HG02588 (cell line): Measurements from ENCODE around the gene AUTS2.

Experiments used
- ATAC-seq: cut with Tn5 transposase; IDR thresholded peaks from one replicate; pipeline ENCODE4 v1.9.1; 2021; ENCODE audit warnings: mild to moderate bottlenecking, moderate library complexity; ENCODE audit not compliant: unreplicated experiment

Gene AUTS2

DNA sequence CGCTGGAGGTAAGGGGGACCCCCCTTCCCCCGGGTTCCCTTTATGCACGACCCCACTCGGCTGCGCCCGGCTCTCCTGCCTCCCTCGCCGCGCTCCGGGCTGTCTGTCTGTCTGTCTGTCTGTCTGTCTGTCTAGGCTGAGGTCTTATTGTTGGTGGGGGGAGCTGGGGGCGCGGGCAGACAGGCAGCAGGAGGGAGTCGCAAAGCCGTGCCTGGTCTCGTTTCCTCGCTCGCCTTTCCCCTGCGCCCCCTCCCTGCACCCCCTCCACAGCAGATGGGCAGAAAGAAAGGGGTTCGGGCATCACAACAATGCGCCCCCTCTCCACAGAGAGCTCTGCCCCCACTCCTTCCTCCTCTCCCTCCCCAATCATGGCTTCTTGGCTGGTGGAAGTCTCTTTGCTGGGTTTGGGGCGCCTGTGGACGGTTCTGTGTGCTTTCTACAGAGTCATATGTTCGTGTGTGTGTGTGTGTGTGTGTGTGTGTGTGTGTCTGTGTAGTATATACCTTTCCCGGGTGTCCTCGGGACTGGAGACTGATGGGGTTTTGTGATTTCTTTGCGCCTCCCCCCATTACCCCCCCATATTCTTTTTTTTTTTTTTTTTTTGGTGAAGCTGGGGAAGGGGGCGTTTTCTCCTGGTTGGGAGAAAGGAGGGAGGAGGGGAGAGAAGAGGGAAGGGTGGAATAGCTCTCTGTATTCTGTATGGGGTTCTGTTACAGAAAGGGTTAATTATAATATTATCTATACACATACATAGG lies 1.9 kb downstream of the AUTS2 start:
- no peak for ATAC-seq

- no peak for ATAC-seq
Observed at GRCh38 chr7:69600710-69601519, 2.6 kb downstream of the AUTS2 start.

DNA sequence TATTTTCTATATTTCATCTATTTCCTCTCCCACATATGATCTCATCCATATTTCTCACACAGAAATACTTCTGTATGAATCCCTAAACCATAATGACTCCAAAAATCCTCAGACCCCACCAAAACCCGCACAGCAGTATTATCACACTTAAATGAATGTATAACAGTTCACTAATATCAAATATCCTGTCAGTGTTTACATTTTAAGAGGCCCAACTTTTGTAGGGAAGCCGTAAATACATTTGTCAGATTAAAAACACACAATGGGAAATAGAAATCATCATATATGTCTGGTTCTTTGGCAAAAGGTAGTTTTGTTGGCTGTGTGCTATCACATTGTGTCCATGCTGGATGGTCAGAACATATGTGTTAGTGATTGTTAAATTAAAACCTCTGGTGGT lies 4.2 kb downstream of the AUTS2 start:
- ATAC-seq, result no peak

GRCh38 chr7:69603351-69603750 lies 5.1 kb downstream of the AUTS2 start:
- ATAC-seq, result no peak

- ATAC-seq, result peak; percentile 66
Observed at GRCh38 chr7:69603937-69604494, 5.7 kb downstream of the AUTS2 start.

DNA sequence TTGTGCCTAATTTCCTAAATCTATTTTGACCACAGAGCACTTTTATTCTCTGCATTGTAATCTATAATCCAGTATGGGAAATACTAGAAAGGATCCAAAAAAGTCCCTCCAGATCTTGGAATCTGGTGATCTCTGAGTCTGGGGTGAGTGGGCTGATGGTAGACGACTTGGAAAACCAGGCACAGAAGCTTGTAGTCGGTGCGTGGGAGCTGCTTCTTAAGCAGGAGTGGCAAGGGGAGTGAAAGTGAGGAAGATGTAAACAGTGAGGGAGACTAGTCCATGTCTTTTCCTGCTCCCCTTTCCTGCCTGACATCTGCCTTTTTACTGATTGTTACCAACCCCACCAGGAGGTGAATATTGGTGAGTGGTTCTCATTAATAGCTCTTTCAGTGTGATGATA lies 6.8 kb downstream of the AUTS2 start:
- ATAC-seq, result no peak

DNA sequence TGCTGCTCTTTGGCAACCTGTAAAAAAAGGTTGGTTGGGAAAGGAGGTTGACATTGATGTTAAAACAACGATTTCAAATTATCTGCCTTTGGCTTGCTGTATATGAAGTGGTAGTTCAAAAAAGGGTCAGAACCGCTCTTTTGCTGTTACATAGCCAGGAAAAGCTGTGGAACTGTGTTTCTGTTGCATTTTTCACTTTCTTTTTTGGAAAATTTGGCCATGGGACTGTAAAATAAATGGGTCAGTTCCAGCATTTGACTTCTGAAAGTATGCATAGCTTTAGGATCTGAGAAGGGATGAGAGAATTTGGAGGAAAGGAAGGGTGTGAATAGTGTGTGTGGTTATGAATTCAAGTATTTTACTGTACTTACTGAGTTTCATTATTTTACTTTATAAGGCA lies 7.3 kb downstream of the AUTS2 start:
- no peak for ATAC-seq

GRCh38 chr7:69608049-69608448 lies 9.8 kb downstream of the AUTS2 start:
- ATAC-seq, result no peak

GRCh38 chr7:69608878-69609277 lies 10.6 kb downstream of the AUTS2 start:
- ATAC-seq, result no peak

GRCh38 chr7:69609541-69610373 lies 11.5 kb downstream of the AUTS2 start:
- no peak for ATAC-seq

DNA sequence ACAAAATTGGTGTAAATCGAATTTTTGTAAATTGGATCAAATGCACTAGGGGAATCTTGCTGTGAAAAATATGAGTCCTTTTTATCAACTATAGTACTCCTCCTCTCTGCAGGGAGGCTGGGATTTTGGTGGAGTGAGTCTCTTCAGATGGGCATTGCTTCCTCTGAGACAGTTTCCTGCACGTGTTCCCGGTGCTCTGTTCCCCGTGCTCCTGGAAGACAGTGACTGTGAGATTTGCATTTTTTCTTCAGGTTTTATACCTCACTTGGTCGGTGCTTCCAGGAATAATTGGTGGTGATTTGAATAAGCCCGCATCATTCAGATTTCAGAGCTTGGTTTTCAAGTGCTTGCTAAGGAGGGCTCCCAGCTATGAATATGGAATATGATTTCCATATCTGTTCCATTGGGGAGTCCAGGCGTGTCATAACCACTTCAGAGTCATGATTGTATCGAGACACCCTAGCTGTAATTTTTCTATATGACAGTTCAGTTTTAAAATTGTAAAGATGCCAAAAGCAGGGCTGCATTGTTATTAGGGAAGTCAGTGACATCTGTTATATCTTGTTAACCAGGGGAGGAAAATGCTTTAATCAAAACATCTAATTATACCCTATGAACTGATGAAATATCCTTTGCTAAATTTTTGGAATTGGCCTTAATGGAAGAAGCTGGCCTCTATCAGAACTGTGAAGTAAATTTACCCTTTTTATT lies 12.3 kb downstream of the AUTS2 start:
- no peak for ATAC-seq

DNA sequence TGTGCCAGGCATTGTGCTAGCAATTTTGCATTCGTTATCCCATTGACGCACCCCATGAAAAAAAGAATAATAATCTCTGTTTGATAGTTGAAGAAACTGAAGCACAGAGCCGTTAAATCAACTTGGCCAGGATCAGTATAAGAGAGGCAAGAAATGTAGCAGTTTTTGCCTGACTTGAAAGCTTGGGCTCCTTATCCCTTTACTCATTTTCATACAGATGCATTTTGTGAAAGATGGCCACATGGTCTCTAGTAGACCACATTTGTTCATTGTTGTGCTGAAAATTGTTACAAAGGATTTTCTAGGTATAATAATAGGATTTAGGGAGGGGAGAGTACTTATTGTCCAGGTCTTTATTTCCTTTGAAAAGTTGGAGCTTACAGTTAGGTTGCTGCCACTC lies 14.7 kb downstream of the AUTS2 start:
- ATAC-seq, result no peak

GRCh38 chr7:69613846-69614245 lies 15.6 kb downstream of the AUTS2 start:
- ATAC-seq, result no peak

GRCh38 chr7:69615685-69616084 lies 17.4 kb downstream of the AUTS2 start:
- no peak for ATAC-seq

GRCh38 chr7:69617364-69617763 lies 19.1 kb downstream of the AUTS2 start:
- no peak for ATAC-seq

DNA sequence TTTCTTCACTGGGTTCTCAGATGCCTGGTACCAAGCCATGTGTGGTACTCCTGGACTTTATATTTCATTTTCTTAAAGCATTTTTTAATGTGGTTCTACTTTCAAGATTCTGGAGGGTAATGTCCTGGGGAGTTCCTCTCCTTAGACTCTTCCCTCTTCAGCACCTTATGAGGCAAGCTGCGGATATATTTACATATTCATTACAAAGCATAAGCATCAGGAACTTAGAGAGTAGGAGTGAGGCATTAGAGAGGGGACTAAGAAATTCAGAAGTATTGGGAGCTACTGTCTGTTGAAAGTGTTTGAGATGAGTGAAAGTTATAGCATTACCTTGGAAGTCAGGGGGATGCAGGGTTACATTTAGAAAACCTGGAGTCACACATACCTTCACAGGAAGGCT lies 20.8 kb downstream of the AUTS2 start:
- no peak for ATAC-seq

DNA sequence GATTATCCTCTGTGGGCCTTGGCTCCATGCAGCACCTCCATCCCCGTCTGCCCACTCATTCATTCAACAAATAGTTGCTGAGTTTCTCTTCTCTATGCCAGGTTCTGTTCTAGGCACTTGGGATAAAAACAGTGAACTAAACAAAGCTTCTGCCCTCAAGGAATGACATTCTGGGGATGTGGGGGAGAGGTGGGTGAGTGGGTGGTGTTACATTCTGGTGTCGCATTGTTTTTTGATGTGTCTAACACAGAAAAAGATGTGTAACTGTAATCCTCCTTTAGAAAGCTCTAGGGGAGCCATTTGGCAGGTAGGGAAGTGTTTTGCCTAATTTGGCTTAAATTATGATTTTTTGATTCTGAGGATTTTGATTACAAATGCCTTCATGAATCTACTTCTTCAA lies 21.4 kb downstream of the AUTS2 start:
- no peak for ATAC-seq

GRCh38 chr7:69620063-69620462 lies 21.8 kb downstream of the AUTS2 start:
- ATAC-seq, result no peak

GRCh38 chr7:69620650-69621049 lies 22.4 kb downstream of the AUTS2 start:
- no peak for ATAC-seq

DNA sequence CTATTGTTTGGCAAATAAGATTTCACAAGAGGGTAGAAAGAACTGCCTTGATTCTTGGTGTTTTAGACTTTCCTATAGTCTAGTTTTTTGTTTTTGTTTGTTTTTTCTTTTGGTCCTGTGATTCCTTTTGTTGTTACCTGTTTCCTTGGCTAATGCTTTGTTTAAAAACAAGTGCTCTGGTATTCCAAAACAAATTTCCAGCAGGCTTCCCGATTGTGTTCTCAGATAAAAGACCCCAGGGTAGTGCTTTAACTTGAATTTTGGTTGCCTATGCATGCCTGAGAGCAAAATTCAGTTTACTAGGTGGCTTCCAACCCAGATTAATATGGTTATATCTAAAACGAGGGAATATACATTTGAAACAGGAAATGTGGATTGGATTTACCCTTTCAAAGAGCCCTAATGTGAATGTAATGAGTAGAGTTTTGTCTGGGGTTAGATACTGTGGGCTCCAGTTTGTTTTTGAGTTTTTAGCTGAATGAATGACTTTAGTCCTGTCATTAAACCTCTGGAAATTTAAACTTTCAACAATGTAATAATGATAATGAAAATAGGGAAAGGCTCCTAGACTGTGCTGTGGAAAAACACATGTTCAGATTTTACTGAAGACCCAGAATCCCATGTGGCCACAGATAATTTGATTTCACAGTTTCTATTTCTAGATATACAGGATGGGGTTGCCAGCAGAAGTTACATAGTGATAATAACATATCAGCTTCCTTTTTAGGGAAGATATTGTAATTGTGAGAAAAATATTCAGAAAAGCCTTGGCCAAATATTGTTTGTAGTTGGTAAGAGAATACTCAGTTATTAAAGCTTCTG lies 23.9 kb downstream of the AUTS2 start:
- ATAC-seq, result no peak
